K562 (cell line): ENCODE data around the gene ADARB2. TPM values are rescaled to one million over a fixed set of nuclear protein-coding genes. Genes with fewer than 3 reads are reported as not detected.

Source experiments
- DDX20 ChIP-seq: fragments of 450-650 bp; IDR thresholded peaks from 2 replicates; pipeline ENCODE4 v1.6.1; 2016; ENCODE audit warnings: missing genetic modification characterization, low read depth, mild to moderate bottlenecking, missing compliant biosample characterization, moderate library complexity
- HDAC8 ChIP-seq: fragments of 450-650 bp; IDR thresholded peaks from 2 replicates; pipeline ENCODE4 v1.6.1; 2016; ENCODE audit warnings: mild to moderate bottlenecking, missing genetic modification characterization, moderate library complexity, missing compliant biosample characterization
- MYC ChIP-seq, 2 experiments: fragments of 250-450 bp in 1 of 2; sonication (Bioruptor Pico) in 1 of 2; IDR thresholded peaks; 2 replicates each; pipeline versions ENCODE4 v1.5.1 to v1.6.1; 2012 to 2021; ENCODE audit warnings: low read depth in 2 of 2, borderline replicate concordance in 1 of 2, improper control_type of control experiment in 1 of 2, low read length in 1 of 2, mild to moderate bottlenecking in 1 of 2, moderate library complexity in 1 of 2
- POLR2B ChIP-seq: fragments of 450-650 bp; IDR thresholded peaks from 2 replicates; pipeline ENCODE4 v1.6.1; 2018; ENCODE audit warnings: low read depth; ENCODE audit not compliant: partially characterized antibody
- RBBP5 ChIP-seq: fragments of 200-600 bp; sonication (generic); IDR thresholded peaks from 2 replicates; pipeline ENCODE4 v1.6.1; 2012; ENCODE audit warnings: borderline replicate concordance, mild to moderate bottlenecking, low read length, control low read depth, inconsistent platforms; ENCODE audit not compliant: insufficient read depth, poor library complexity, severe bottlenecking
- RFX5 ChIP-seq: IDR thresholded peaks from 2 replicates; pipeline ENCODE4 v1.6.1; 2011; ENCODE audit warnings: low read depth, mild to moderate bottlenecking, improper control_type of control experiment, low read length
- RNF2 ChIP-seq: sonication (generic); IDR thresholded peaks from 2 replicates; pipeline ENCODE4 v1.6.1; 2016
- SMAD3 ChIP-seq: fragments of 450-650 bp; formaldehyde crosslinking; conservative IDR thresholded peaks from 2 replicates; pipeline ENCODE4 v1.4.0; 2020; ENCODE audit warnings: mild to moderate bottlenecking
- SMARCE1 ChIP-seq: fragments of 450-650 bp; IDR thresholded peaks from 2 replicates; pipeline ENCODE4 v1.7.1; 2016; ENCODE audit warnings: mild to moderate bottlenecking
- ZNF717 ChIP-seq: fragments of 250-450 bp; sonication (Bioruptor Pico); IDR thresholded peaks from 2 replicates; pipeline ENCODE4 v1.5.0; 2021
- polyA plus RNA-seq, 8 experiments: library from polyadenylated mRNA; depleted of rRNA in 4 of 8; stranded (reverse) in 5 of 8; unstranded in 3 of 8; fragments of >200 nt; fragmentation: Nextera tagmentation in 2 of 8; fragmentation: Illumina TruSeq in 1 of 8; extraction: Ambion mirVana in 2 of 8; extraction: Trizol in 1 of 8; gene quantifications; 2 replicates each; pipeline versions ENCODE4 v1.2.1 to v1.2.3, GENCODE V29; 2011 to 2014; ENCODE audit warnings: inconsistent platforms in 1 of 8, missing spikeins in 1 of 8
- total RNA-seq, 7 experiments: library from RNA; depleted of rRNA in 6 of 7; stranded (reverse); fragments of >200 nt in 6 of 7; fragmentation: Illumina TruSeq in 2 of 7; extraction: Trizol in 2 of 7; gene quantifications; 2 replicates each; pipeline versions ENCODE4 v1.2.1 to v1.2.3, GENCODE V29; 2011 to 2021; ENCODE audit warnings: low replicate concordance in 1 of 7
- TF ChIP-seq, protein P1 (sequence below): fragments of 250-450 bp; sonication (Bioruptor Pico); IDR thresholded peaks from 2 replicates; pipeline ENCODE4 v1.8.0; 2022; ENCODE audit warnings: inconsistent platforms, mild to moderate bottlenecking, moderate library complexity, borderline replicate concordance
- TF ChIP-seq, protein P2 (sequence below): conservative IDR thresholded peaks from 2 replicates; pipeline ENCODE4 v1.6.1; 2011; ENCODE audit warnings: low read depth, mild to moderate bottlenecking, low read length; ENCODE audit not compliant: control insufficient read depth

Gene ADARB2
- total and polyA plus RNA-seq, 9 of the 15 experiments (the other 6 are each of a cell fraction or from before 2014, with no cell fraction given): not detected

DNA sequence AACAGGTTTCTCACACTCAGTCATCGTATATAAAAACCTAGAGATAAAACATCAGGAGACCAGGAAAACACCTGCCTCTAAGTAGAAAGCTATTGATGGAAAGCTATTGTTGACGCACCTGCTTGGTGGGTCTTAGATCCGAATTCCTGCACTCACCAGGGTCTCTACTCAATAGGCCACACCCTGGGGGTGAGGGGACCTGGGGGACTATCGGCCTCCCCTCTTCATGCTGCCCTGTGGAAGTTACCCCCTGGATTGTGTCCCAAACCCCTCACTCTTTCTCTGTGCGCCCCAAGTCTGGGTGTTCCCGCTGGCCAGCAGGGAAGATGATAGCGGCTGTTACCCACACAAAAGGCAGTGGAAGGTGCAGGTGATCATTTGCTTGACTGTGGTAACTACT lies 368.1 kb downstream of the ADARB2 start (continued):
- TF ChIP-seq MYC (IDR thresholded peaks at IDR 0.05; ENCODE audit: low read depth, low read length) (no peak), MYC (CRISPR knock-in tag; IDR thresholded peaks at IDR 0.05; ENCODE audit: borderline replicate concordance, low read depth) (no peak), SMAD3 (no peak), RBBP5 (no peak), DDX20 (tag) (no peak), RNF2 (no peak), ZNF717 (CRISPR knock-in tag) (no peak), SMARCE1 (no peak), POLR2B (no peak), HDAC8 (tag) (no peak), RFX5 (no peak)
- TF ChIP-seq, protein P1, sequence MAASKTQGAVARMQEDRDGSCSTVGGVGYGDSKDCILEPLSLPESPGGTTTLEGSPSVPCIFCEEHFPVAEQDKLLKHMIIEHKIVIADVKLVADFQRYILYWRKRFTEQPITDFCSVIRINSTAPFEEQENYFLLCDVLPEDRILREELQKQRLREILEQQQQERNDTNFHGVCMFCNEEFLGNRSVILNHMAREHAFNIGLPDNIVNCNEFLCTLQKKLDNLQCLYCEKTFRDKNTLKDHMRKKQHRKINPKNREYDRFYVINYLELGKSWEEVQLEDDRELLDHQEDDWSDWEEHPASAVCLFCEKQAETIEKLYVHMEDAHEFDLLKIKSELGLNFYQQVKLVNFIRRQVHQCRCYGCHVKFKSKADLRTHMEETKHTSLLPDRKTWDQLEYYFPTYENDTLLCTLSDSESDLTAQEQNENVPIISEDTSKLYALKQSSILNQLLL: no peak
- TF ChIP-seq, protein P2, sequence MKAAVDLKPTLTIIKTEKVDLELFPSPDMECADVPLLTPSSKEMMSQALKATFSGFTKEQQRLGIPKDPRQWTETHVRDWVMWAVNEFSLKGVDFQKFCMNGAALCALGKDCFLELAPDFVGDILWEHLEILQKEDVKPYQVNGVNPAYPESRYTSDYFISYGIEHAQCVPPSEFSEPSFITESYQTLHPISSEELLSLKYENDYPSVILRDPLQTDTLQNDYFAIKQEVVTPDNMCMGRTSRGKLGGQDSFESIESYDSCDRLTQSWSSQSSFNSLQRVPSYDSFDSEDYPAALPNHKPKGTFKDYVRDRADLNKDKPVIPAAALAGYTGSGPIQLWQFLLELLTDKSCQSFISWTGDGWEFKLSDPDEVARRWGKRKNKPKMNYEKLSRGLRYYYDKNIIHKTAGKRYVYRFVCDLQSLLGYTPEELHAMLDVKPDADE: no peak
